Measurements from ENCODE around the gene LYPD6B. TPM values are rescaled to one million over a fixed set of nuclear protein-coding genes. Genes with fewer than 3 reads are reported as not detected.

LYPD6B gene
- total RNA-seq, 2 experiments from 2014 or later = not detected

GRCh38 chr2:149184991-149185390 is 146.5 kb downstream of the LYPD6B start:
- H3K36me3 ChIP-seq (ENCODE audit: insufficient read depth, low read length) = no peaks in the 10 kb centered on the region
- no peaks in the 10 kb centered on the region for H3K9me2 ChIP-seq (ENCODE audit: insufficient read depth, low read length)
- no peaks in the 10 kb centered on the region for H4K20me1 ChIP-seq (ENCODE audit: insufficient read depth, low read length)
- intact Hi-C loops (cut with micrococcal nuclease; ENCODE audit: unreplicated experiment) = no loop called here
- TF ChIP-seq CTCF (conservative IDR thresholded peaks at IDR 0.05; ENCODE audit: low read length) (no peak), EZH2phosphoT487 (IDR thresholded peaks at IDR 0.05; ENCODE audit: borderline replicate concordance, low read depth, low read length) (no peak)
- ChIA-PET POLR2A (interaction anchor here (0.6 kb wide), 1 partner anchor 163 kb away, joined by 8 read pairs; no protein-coding TSS in a partner anchor), CTCF (ENCODE audit: unreplicated experiment) (no interaction called here)
- H3K4me2 ChIP-seq (ENCODE audit: low read length) = no peak overlapping the region
- no peak overlapping the region for H2AFZ ChIP-seq (ENCODE audit: low read length)
- no peaks in the 10 kb centered on the region for H3K9me3 ChIP-seq (ENCODE audit: low read length)
- DNase-seq (ENCODE audit: low spot score) = no peak
- peaks cover 8% of the 10 kb centered on the region for H3K4me1 ChIP-seq (ENCODE audit: insufficient read depth, low read length, poor library complexity, severe bottlenecking)
- no peaks in the 10 kb centered on the region for H3K79me2 ChIP-seq (ENCODE audit: insufficient read depth, low read depth, low read length)
- BruUV-seq (replicated peaks) = no TSS peak
- no peak overlapping the region for H3K27ac ChIP-seq (ENCODE audit: low read depth, low read length, poor library complexity, severe bottlenecking)
- no peak overlapping the region for H3K4me3 ChIP-seq (ENCODE audit: low read depth, low read length, poor library complexity, severe bottlenecking)

- TF ChIP-seq CTCF (conservative IDR thresholded peaks at IDR 0.05; ENCODE audit: low read length) (no peak), EZH2phosphoT487 (IDR thresholded peaks at IDR 0.05; ENCODE audit: borderline replicate concordance, low read depth, low read length) (no peak)
Observed at GRCh38 chr2:149185942-149186490, 147.5 kb downstream of the LYPD6B start.

GRCh38 chr2:149187057-149187456 is 148.6 kb downstream of the LYPD6B start:
- intact Hi-C loops (cut with micrococcal nuclease; ENCODE audit: unreplicated experiment) = no loop called here
- no peak for TF ChIP-seq EZH2phosphoT487 (IDR thresholded peaks at IDR 0.05; ENCODE audit: borderline replicate concordance, low read depth, low read length)
- TF ChIP-seq CTCF (conservative IDR thresholded peaks at IDR 0.05; ENCODE audit: low read length) = no peak
- no peak overlapping the region for H3K4me2 ChIP-seq (ENCODE audit: low read length)
- BruUV-seq (replicated peaks) = no TSS peak
- H3K79me2 ChIP-seq (ENCODE audit: insufficient read depth, low read depth, low read length) = no peaks in the 10 kb centered on the region
- H3K27ac ChIP-seq (ENCODE audit: low read depth, low read length, poor library complexity, severe bottlenecking) = no peak overlapping the region
- H3K9me2 ChIP-seq (ENCODE audit: insufficient read depth, low read length) = no peaks in the 10 kb centered on the region
- DNase-seq (ENCODE audit: low spot score) = no peak
- no peaks in the 10 kb centered on the region for H4K20me1 ChIP-seq (ENCODE audit: insufficient read depth, low read length)
- ChIA-PET POLR2A (no interaction called here), CTCF (ENCODE audit: unreplicated experiment) (no interaction called here)
- no peak overlapping the region for H3K4me3 ChIP-seq (ENCODE audit: low read depth, low read length, poor library complexity, severe bottlenecking)
- no peaks in the 10 kb centered on the region for H3K36me3 ChIP-seq (ENCODE audit: insufficient read depth, low read length)
- peaks cover 8% of the 10 kb centered on the region for H3K4me1 ChIP-seq (ENCODE audit: insufficient read depth, low read length, poor library complexity, severe bottlenecking)
- no peak overlapping the region; the same call in 1 of the 2 replicates for H2AFZ ChIP-seq (ENCODE audit: low read length)
- H3K9me3 ChIP-seq (ENCODE audit: low read length) = no peaks in the 10 kb centered on the region

More at GRCh38 chr2:149185942-149186490, 147.5 kb downstream of the LYPD6B start:
- BruUV-seq (replicated peaks) = no TSS peak
- no peak overlapping the region for H3K4me3 ChIP-seq (ENCODE audit: low read depth, low read length, poor library complexity, severe bottlenecking)
- H2AFZ ChIP-seq (ENCODE audit: low read length) = no peak overlapping the region
- H3K36me3 ChIP-seq (ENCODE audit: insufficient read depth, low read length) = no peaks in the 10 kb centered on the region
- H3K4me2 ChIP-seq (ENCODE audit: low read length) = no peak overlapping the region
- H4K20me1 ChIP-seq (ENCODE audit: insufficient read depth, low read length) = no peaks in the 10 kb centered on the region
- no peak overlapping the region for H3K27ac ChIP-seq (ENCODE audit: low read depth, low read length, poor library complexity, severe bottlenecking)
- intact Hi-C loops (cut with micrococcal nuclease; ENCODE audit: unreplicated experiment) = no loop called here
- CTCF ChIA-PET (ENCODE audit: unreplicated experiment) = no interaction called here
- peaks cover 8% of the 10 kb centered on the region for H3K4me1 ChIP-seq (ENCODE audit: insufficient read depth, low read length, poor library complexity, severe bottlenecking)
- no peaks in the 10 kb centered on the region for H3K79me2 ChIP-seq (ENCODE audit: insufficient read depth, low read depth, low read length)
- no peak for DNase-seq (ENCODE audit: low spot score)
- H3K9me3 ChIP-seq (ENCODE audit: low read length) = no peaks in the 10 kb centered on the region
- POLR2A ChIA-PET = no interaction called here
- no peaks in the 10 kb centered on the region for H3K9me2 ChIP-seq (ENCODE audit: insufficient read depth, low read length)
